Right lobe of liver (tissue), 4 donors: ENCODE results near the gene ZFPM1.

ENCODE experiments used
- POLR2A ChIP-seq: fragments of 450-650 bp; IDR thresholded peaks from one replicate; pipeline ENCODE4 v1.6.1; 2017; ENCODE audit warnings: antibody characterized with exemption, mild to moderate bottlenecking
- TF ChIP-seq, protein P1 (sequence below), 4 donors: fragments of 200-600 bp in 3 of 4; fragments of 450-650 bp in 1 of 4; IDR thresholded peaks; one replicate each; pipeline versions ENCODE4 v1.5.1 to v1.8.0; 2016 to 2022; ENCODE audit warnings: antibody characterized with exemption in 4 of 4, mild to moderate bottlenecking in 2 of 4
- donor health status: DM: no; HTN: no; CAD: no.
- donor health status: DM: no; HTN: no; CAD: no.
- donor health status: DM: no; HTN: yes; CAD: no.

DNA sequence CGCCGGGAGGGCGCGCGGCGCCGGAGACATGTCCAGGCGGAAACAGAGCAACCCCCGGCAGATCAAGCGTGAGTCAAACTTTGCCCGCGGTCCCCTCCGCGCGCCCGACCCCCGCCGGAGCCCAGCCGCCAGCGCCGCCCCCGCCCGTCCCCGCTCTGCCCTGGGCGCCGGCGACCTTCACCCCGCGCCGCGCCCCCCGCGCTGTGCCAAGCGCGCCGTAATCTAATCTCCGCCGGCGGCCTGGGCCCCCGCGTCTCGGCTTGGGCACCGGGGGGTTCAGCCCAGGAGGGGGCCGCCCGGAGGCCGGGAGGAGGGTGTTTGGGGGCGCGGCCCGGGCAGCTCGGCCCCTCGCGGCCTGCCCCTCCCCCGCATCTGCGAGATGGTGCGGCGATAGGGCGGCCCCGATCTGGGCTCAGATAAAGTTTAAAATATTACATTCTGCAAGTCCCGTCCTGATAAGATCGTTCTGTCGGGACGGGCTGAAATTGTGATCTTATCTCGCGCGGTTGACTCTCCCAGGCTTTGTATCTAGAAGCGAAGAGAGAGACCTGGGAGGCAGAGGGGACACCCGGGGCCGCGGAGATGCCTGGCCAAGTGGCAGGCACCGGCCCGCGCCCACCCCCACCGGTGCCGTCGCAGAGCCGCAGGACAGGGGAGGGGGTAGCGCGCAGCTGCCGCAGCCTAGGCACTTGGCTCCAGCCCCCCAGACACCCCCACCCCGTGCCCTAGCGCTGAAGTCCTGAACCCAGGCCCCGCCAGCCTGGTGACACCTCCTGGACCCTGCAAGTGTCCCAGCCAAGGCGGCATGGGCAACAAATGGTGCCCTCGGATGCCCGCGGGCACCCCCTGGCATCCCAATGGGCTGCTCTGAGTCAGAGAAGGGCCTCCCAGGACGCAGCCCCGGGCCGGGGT, 787 bp downstream of the ZFPM1 start:
- TF ChIP-seq, protein P1, sequence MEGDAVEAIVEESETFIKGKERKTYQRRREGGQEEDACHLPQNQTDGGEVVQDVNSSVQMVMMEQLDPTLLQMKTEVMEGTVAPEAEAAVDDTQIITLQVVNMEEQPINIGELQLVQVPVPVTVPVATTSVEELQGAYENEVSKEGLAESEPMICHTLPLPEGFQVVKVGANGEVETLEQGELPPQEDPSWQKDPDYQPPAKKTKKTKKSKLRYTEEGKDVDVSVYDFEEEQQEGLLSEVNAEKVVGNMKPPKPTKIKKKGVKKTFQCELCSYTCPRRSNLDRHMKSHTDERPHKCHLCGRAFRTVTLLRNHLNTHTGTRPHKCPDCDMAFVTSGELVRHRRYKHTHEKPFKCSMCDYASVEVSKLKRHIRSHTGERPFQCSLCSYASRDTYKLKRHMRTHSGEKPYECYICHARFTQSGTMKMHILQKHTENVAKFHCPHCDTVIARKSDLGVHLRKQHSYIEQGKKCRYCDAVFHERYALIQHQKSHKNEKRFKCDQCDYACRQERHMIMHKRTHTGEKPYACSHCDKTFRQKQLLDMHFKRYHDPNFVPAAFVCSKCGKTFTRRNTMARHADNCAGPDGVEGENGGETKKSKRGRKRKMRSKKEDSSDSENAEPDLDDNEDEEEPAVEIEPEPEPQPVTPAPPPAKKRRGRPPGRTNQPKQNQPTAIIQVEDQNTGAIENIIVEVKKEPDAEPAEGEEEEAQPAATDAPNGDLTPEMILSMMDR (IDR thresholded peaks at IDR 0.05): no peak
- TF ChIP-seq POLR2A: no peak
